Neural progenitor cell (in vitro differentiated cells): ENCODE results near the gene TLR6. TPM values are rescaled to one million over a fixed set of nuclear protein-coding genes. Genes with fewer than 3 reads are reported as not detected.

Source experiments
- DNase-seq: peaks from one replicate; pipeline ENCODE4 v3.0.0-alpha.2; 2016; ENCODE audit warnings: low spot score
- H2AFZ ChIP-seq: fragments of 200-600 bp; sonication (generic); replicated peaks from 2 replicates; pipeline ENCODE4 v1.6.1; 2016; ENCODE audit warnings: antibody characterized with exemption
- H3F3A ChIP-seq: fragments of 200-600 bp; sonication (generic); 2 replicates; pipeline ENCODE4 v1.6.1; 2016; ENCODE audit warnings: antibody characterized with exemption, low read depth
- H3K27ac ChIP-seq: fragments of 200-600 bp; sonication (generic); 2 replicates; pipeline ENCODE4 v1.5.1; 2016; ENCODE audit warnings: mild to moderate bottlenecking
- H3K27me3 ChIP-seq: fragments of 200-600 bp; sonication (generic); 2 replicates; pipeline ENCODE4 v1.6.1; 2016; ENCODE audit warnings: mild to moderate bottlenecking, moderate library complexity
- H3K36me3 ChIP-seq: fragments of 200-600 bp; sonication (generic); 2 replicates; pipeline ENCODE4 v1.5.1; 2016
- H3K4me1 ChIP-seq: fragments of 200-600 bp; sonication (generic); 2 replicates; pipeline ENCODE4 v1.6.1; 2016; ENCODE audit warnings: mixed run types
- H3K4me2 ChIP-seq: fragments of 200-600 bp; sonication (generic); 2 replicates; pipeline ENCODE4 v1.6.1; 2016
- H3K4me3 ChIP-seq: fragments of 200-600 bp; sonication (generic); 2 replicates; pipeline ENCODE4 v1.5.1; 2016
- H3K79me2 ChIP-seq: fragments of 200-600 bp; sonication (generic); 2 replicates; pipeline ENCODE4 v1.6.1; 2016; ENCODE audit warnings: low read depth
- H3K9ac ChIP-seq: fragments of 200-600 bp; sonication (generic); 2 replicates; pipeline ENCODE4 v1.6.1; 2016
- H3K9me3 ChIP-seq: fragments of 200-600 bp; sonication (generic); 2 replicates; pipeline ENCODE4 v1.5.1; 2016; ENCODE audit warnings: low read depth
- H4K20me1 ChIP-seq: fragments of 200-600 bp; sonication (generic); 2 replicates; pipeline ENCODE4 v1.6.1; 2016; ENCODE audit warnings: low read depth
- H3K27ac Mint-ChIP-seq: 3 replicates; pipeline ENCODE4 v1.8.0; 2021; ENCODE audit warnings: mixed read lengths
- H3K27me3 Mint-ChIP-seq: 2 replicates; pipeline ENCODE4 v1.8.0; 2022; ENCODE audit warnings: low read depth, mild to moderate bottlenecking, inconsistent platforms, moderate library complexity, mixed read lengths; ENCODE audit not compliant: insufficient read depth
- H3K36me3 Mint-ChIP-seq: 3 replicates; pipeline ENCODE4 v1.8.0; 2021; ENCODE audit warnings: mixed read lengths
- H3K4me1 Mint-ChIP-seq: 3 replicates; pipeline ENCODE4 v1.8.0; 2021; ENCODE audit warnings: mixed read lengths
- H3K4me3 Mint-ChIP-seq: 3 replicates; pipeline ENCODE4 v1.8.0; 2021; ENCODE audit warnings: mild to moderate bottlenecking, moderate library complexity, mixed read lengths
- H3K9me3 Mint-ChIP-seq: 3 replicates; pipeline ENCODE4 v1.8.0; 2020; ENCODE audit warnings: mixed read lengths
- EZH2 ChIP-seq: fragments of 200-600 bp; sonication (generic); IDR thresholded peaks from 2 replicates; pipeline ENCODE4 v1.6.1; 2017; ENCODE audit warnings: antibody characterized with exemption, mild to moderate bottlenecking, moderate library complexity
- EZH2phosphoT487 ChIP-seq: fragments of 200-600 bp; sonication (generic); IDR thresholded peaks from 2 replicates; pipeline ENCODE4 v1.6.1; 2017; ENCODE audit warnings: antibody characterized with exemption
- total RNA-seq: library from RNA; depleted of rRNA; stranded (reverse); fragments of >200 nt; gene quantifications from 2 replicates; pipeline ENCODE4 v1.2.3, GENCODE V29; 2015; ENCODE audit warnings: low replicate concordance
- TF ChIP-seq, protein P1 (sequence below): fragments of 200-600 bp; sonication (generic); IDR thresholded peaks from 2 replicates; pipeline ENCODE4 v1.5.1; 2017; ENCODE audit warnings: antibody characterized with exemption, mild to moderate bottlenecking

The TLR6 gene
- total RNA-seq, 1 donor from 2014 or later: 0.07 TPM

DNA sequence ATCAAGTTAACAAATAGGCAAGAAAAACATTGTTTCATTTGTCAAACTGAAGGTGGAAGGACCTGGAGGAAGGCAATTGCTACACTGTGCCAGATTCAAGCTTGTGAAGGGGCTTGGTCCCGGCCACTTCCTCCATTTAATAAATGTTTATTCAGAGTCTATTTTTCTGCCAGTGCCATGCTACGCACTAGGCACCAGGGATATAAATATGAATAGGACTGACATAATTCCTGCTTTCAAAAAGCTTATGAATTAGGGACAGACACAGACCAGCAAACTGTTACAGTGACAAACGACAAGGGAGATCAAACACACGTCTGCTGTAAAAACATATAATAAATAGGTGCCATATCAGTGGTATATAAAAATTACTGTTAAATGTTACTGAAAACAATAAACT, 571 bp downstream of the TLR6 start:
- H3K9ac ChIP-seq: no peak overlapping the region
- H3K27ac Mint-ChIP-seq: no peak overlapping the region
- H3K36me3 Mint-ChIP-seq: no peaks in the 10 kb centered on the region
- H3K36me3 ChIP-seq: no peaks in the 10 kb centered on the region
- H3K79me2 ChIP-seq: no peaks in the 10 kb centered on the region
- no peak for DNase-seq
- H3K27ac ChIP-seq: no peak overlapping the region
- H3K4me1 ChIP-seq: no peaks in the 10 kb centered on the region
- H3K4me3 Mint-ChIP-seq: no peak overlapping the region
- H4K20me1 ChIP-seq: no peaks in the 10 kb centered on the region
- no peak overlapping the region for H3K4me2 ChIP-seq
- H3K27me3 Mint-ChIP-seq: peaks cover 3% of the 10 kb centered on the region
- H3F3A ChIP-seq: no peaks in the 10 kb centered on the region
- H3K4me3 ChIP-seq: no peak overlapping the region
- H3K4me1 Mint-ChIP-seq: peaks cover 3% of the 10 kb centered on the region
- H3K9me3 Mint-ChIP-seq: no peaks in the 10 kb centered on the region
- no peaks in the 10 kb centered on the region for H3K27me3 ChIP-seq
- TF ChIP-seq EZH2phosphoT487 (no peak), EZH2 (no peak)
- TF ChIP-seq, protein P1, sequence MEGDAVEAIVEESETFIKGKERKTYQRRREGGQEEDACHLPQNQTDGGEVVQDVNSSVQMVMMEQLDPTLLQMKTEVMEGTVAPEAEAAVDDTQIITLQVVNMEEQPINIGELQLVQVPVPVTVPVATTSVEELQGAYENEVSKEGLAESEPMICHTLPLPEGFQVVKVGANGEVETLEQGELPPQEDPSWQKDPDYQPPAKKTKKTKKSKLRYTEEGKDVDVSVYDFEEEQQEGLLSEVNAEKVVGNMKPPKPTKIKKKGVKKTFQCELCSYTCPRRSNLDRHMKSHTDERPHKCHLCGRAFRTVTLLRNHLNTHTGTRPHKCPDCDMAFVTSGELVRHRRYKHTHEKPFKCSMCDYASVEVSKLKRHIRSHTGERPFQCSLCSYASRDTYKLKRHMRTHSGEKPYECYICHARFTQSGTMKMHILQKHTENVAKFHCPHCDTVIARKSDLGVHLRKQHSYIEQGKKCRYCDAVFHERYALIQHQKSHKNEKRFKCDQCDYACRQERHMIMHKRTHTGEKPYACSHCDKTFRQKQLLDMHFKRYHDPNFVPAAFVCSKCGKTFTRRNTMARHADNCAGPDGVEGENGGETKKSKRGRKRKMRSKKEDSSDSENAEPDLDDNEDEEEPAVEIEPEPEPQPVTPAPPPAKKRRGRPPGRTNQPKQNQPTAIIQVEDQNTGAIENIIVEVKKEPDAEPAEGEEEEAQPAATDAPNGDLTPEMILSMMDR: no peak
- peak overlapping the region; percentile 87 for H2AFZ ChIP-seq
- no peaks in the 10 kb centered on the region for H3K9me3 ChIP-seq

DNA sequence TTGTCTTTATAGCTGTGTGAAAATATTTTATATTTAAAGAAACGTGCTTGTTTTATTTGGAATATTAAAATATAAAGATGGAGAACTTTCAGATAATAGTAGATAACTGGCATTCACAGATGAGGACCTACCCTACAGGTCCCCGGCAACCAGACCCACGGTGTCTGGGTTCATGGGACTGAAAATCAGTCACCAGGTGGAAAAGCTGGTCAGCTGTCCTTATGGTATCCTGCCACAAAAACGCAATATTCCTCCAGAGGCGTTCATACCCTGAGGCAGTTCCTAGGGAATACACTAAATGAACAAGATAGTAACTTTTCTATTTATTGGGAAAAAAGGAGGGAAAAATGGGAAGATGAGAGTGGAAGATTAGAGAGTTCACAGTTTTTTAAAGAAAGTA, 1.2 kb downstream of the TLR6 start:
- no peaks in the 10 kb centered on the region for H3K36me3 Mint-ChIP-seq
- H3K4me1 Mint-ChIP-seq: peaks cover 3% of the 10 kb centered on the region

DNA sequence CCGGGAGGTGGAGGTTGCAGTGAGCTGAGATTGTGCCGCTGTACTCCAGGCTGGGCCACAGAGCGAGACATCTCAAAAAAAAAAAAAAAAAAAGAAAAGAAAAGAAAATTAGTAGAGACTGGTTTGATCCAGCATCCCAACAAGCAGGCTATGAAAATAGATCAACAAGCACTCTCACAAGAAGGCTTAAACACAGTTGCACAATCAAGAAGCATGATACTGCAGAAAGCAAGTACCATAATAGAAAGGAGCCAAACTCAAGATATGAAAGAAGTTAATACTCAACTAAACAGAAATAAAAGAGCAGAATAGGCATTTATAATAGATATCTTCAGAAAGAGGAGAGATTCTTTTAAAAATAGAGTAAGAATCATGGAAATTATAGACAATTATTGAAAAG, 10.6 kb downstream of the TLR6 start:
- no peaks in the 10 kb centered on the region for H3K36me3 Mint-ChIP-seq
- DNase-seq: no peak
- H3K27ac ChIP-seq: no peak overlapping the region
- no peaks in the 10 kb centered on the region for H4K20me1 ChIP-seq
- H3F3A ChIP-seq: no peaks in the 10 kb centered on the region
- H3K36me3 ChIP-seq: no peaks in the 10 kb centered on the region
- no peaks in the 10 kb centered on the region for H3K79me2 ChIP-seq
- H3K4me1 ChIP-seq: no peaks in the 10 kb centered on the region
- no peak overlapping the region for H3K4me3 ChIP-seq
- no peak overlapping the region for H3K4me3 Mint-ChIP-seq
- TF ChIP-seq EZH2phosphoT487 (no peak), EZH2 (no peak)
- TF ChIP-seq, protein P1: no peak
- H3K27ac Mint-ChIP-seq: no peak overlapping the region
- no peak overlapping the region for H3K9ac ChIP-seq
- H3K9me3 Mint-ChIP-seq: peaks cover 9% of the 10 kb centered on the region
- no peaks in the 10 kb centered on the region for H3K27me3 ChIP-seq
- no peak overlapping the region for H3K4me2 ChIP-seq
- no peaks in the 10 kb centered on the region for H3K27me3 Mint-ChIP-seq
- H3K4me1 Mint-ChIP-seq: peaks cover 10% of the 10 kb centered on the region
- no peaks in the 10 kb centered on the region for H3K9me3 ChIP-seq
- H2AFZ ChIP-seq: no peak overlapping the region

More for the DNA sequence above, 1.2 kb downstream of the TLR6 start:
- no peaks in the 10 kb centered on the region for H3K9me3 ChIP-seq
- H3K79me2 ChIP-seq: no peaks in the 10 kb centered on the region
- H3F3A ChIP-seq: no peaks in the 10 kb centered on the region
- no peaks in the 10 kb centered on the region for H3K4me1 ChIP-seq
- H3K27ac ChIP-seq: no peak overlapping the region
- TF ChIP-seq EZH2phosphoT487: no peak
- no peak for TF ChIP-seq EZH2
- TF ChIP-seq, protein P1: no peak
- Mint-ChIP-seq H3K27ac (no peak overlapping the region), H3K27me3 (peaks cover 3% of the 10 kb centered on the region), H3K4me3 (no peak overlapping the region), H3K9me3 (peaks cover under 1% of the 10 kb centered on the region)
- DNase-seq: no peak
- no peak overlapping the region for H3K4me3 ChIP-seq
- H2AFZ ChIP-seq: no peak overlapping the region
- no peaks in the 10 kb centered on the region for H3K27me3 ChIP-seq
- H3K36me3 ChIP-seq: no peaks in the 10 kb centered on the region
- no peak overlapping the region for H3K4me2 ChIP-seq
- H4K20me1 ChIP-seq: no peaks in the 10 kb centered on the region
- H3K9ac ChIP-seq: no peak overlapping the region

DNA sequence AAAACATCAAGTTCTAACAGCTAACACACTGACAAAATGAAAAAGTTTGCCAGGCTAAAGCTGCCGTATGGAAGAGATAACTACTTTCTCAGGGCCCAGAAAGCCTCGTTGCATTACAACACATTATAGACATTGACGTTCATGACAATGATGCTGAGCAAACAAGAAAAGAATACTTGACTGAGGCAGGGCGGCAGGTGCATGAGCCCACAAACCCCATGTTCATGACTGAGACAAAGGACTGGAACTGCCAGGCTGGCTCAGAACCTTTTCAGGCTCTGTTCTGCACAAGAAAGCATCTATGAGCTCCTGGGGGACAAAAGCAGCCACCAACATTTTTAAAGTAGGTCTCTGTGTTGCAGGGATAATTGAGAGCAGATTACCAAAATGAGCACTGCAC, 13.6 kb downstream of the TLR6 start:
- Mint-ChIP-seq H3K9me3 (peaks cover 3% of the 10 kb centered on the region), H3K27me3 (no peaks in the 10 kb centered on the region)

More for the DNA sequence above, 13.6 kb downstream of the TLR6 start:
- H4K20me1 ChIP-seq: no peaks in the 10 kb centered on the region
- Mint-ChIP-seq H3K27ac (no peak overlapping the region), H3K4me3 (no peak overlapping the region), H3K36me3 (no peaks in the 10 kb centered on the region), H3K4me1 (peaks cover 10% of the 10 kb centered on the region)
- TF ChIP-seq, protein P1: no peak
- no peak for TF ChIP-seq EZH2
- no peak overlapping the region for H3K27ac ChIP-seq
- no peaks in the 10 kb centered on the region for H3K27me3 ChIP-seq
- H3K9me3 ChIP-seq: no peaks in the 10 kb centered on the region
- no peak overlapping the region for H3K9ac ChIP-seq
- no peak overlapping the region for H2AFZ ChIP-seq
- no peak overlapping the region for H3K4me3 ChIP-seq
- H3K4me1 ChIP-seq: no peaks in the 10 kb centered on the region
- no peak for DNase-seq
- no peaks in the 10 kb centered on the region for H3F3A ChIP-seq
- no peaks in the 10 kb centered on the region for H3K36me3 ChIP-seq
- H3K4me2 ChIP-seq: no peak overlapping the region
- no peaks in the 10 kb centered on the region for H3K79me2 ChIP-seq
